Left lung (tissue), 10 donors: ENCODE measurements around the gene CTDSP2. TPM values are rescaled to one million over a fixed set of nuclear protein-coding genes. Genes with fewer than 3 reads are reported as not detected.

Experiments
- ATAC-seq: fragments of 200-7000 bp; cut with Tn5 transposase; one replicate; pipeline ENCODE4 v1.9.1; 2020; ENCODE audit warnings: moderate library complexity
- DNase-seq, 4 donors: peaks; one replicate each; pipeline ENCODE4 v3.0.0-alpha.2; 2013 to 2020
- H3K27ac ChIP-seq, 2 donors: fragments of 200-600 bp; sonication (generic) in 1 of 2; one replicate each; pipeline versions ENCODE4 v1.5.0 to v1.8.0; 2020 to 2021
- H3K27me3 ChIP-seq, 2 donors: fragments of 200-600 bp; sonication (generic) in 1 of 2; one replicate each; pipeline versions ENCODE4 v1.5.0 to v1.8.0; 2020 to 2021
- H3K36me3 ChIP-seq, 2 donors: fragments of 200-600 bp; sonication (generic) in 1 of 2; one replicate each; pipeline versions ENCODE4 v1.5.0 to v1.8.0; 2020 to 2021
- H3K4me1 ChIP-seq, 2 donors: fragments of 200-600 bp; one replicate each; pipeline ENCODE4 v1.8.0; 2021
- H3K4me3 ChIP-seq, 2 donors: fragments of 200-600 bp; sonication (generic) in 1 of 2; one replicate each; pipeline versions ENCODE4 v1.5.0 to v1.8.0; 2020 to 2021; ENCODE audit warnings: mild to moderate bottlenecking in 1 of 2
- H3K9me3 ChIP-seq, 2 donors: fragments of 200-600 bp; sonication (generic) in 1 of 2; one replicate each; pipeline versions ENCODE4 v1.5.0 to v1.8.0; 2020 to 2021
- intact Hi-C, 2 donors: fragments of 100-400 bp; cut with DNase I; formaldehyde crosslinking; loops; one replicate each; pipeline versions ENCODE4 v1.11.2 to v1.14.2; 2022
- polyA plus RNA-seq, 6 donors: library from polyadenylated mRNA; unstranded; fragments of 120-200 nt; gene quantifications; one replicate each; pipeline ENCODE4 v1.2.1, GENCODE V29; 2013; ENCODE audit not compliant: insufficient read length in 6 of 6
- total RNA-seq, 2 donors: library from RNA; stranded (reverse); fragmentation: NEBNext Ultra II Directional; extraction: Animal tissue kit (Norgen Biotek cat#: 25700); gene quantifications; one replicate each; pipeline ENCODE4 v1.2.1, GENCODE V29; 2021
- TF ChIP-seq, protein P1 (sequence below), 2 donors: fragments of 200-600 bp; sonication (generic) in 1 of 2; IDR thresholded peaks; one replicate each; pipeline versions ENCODE4 v1.5.0 to v1.8.0; 2021; ENCODE audit warnings: antibody characterized with exemption in 2 of 2
- donor health status: DM: no; HTN: yes; CAD: no.
- donor health status: DM: no; HTN: no; CAD: no.

Gene CTDSP2
- total and polyA plus RNA-seq, 8 donors = 179 to 321 (median 283) TPM

DNA sequence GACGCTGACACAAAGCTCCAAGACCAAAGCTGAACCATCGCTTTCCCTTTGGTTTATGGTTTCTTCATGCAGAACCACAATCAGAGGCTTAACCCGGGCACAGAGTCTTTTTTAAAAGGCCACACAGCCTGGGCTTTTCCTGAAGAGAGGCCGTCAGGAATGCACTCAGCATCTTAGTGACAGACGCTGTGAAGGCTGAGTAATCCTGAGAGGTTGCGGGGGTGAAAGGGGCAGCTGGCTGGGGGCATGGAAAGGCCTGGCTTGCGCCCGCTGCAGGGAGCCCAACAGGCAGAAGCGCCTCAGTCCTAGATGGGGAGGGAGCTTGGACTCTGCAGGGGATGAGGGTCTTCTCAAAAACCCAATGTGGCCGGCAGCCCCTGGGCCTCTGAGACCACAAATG, 13.6 kb downstream of the CTDSP2 start:
- intact Hi-C loops = loop anchor here in 1 of 2 donors (5.0 kb wide), 1 partner anchor 64 kb away; no protein-coding TSS in a partner anchor
- H3K4me3 ChIP-seq = no peak overlapping the region
- ATAC-seq = peak; percentile 44

DNA sequence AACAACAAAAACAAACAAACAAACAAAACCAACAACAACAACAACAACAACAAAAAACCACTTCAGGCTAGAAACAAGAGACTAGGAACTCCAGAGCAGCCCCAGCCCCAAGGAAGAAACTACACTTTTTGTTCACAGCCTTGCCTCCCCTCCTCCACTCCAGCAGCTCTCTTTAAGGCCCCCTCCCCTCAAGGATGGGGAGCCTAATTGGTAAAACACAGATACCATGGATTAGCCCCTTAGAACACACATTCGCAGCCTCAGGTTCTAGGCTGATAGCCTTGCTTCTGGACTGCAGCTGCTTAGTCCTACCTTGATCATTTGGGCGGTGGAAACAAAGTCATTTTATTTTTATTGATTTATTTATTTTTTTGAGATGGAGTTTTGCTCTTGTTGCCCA, 16.1 kb downstream of the CTDSP2 start:
- Histone ChIP-seq H3K4me1 (peaks cover 60 to 70% of the 10 kb centered on the region in 2 donors), H3K27me3 (no peaks in the 10 kb centered on the region), H3K27ac (peak overlapping the region; percentile 55 to 60), H3K9me3 (no peaks in the 10 kb centered on the region), H3K4me3 (no peak overlapping the region), H3K36me3 (peaks cover 18 to 41% of the 10 kb centered on the region in 2 donors)
- DNase-seq (no peak), ATAC-seq (no peak)
- TF ChIP-seq, protein P1, sequence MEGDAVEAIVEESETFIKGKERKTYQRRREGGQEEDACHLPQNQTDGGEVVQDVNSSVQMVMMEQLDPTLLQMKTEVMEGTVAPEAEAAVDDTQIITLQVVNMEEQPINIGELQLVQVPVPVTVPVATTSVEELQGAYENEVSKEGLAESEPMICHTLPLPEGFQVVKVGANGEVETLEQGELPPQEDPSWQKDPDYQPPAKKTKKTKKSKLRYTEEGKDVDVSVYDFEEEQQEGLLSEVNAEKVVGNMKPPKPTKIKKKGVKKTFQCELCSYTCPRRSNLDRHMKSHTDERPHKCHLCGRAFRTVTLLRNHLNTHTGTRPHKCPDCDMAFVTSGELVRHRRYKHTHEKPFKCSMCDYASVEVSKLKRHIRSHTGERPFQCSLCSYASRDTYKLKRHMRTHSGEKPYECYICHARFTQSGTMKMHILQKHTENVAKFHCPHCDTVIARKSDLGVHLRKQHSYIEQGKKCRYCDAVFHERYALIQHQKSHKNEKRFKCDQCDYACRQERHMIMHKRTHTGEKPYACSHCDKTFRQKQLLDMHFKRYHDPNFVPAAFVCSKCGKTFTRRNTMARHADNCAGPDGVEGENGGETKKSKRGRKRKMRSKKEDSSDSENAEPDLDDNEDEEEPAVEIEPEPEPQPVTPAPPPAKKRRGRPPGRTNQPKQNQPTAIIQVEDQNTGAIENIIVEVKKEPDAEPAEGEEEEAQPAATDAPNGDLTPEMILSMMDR (IDR thresholded peaks at IDR 0.05) = no peak
- intact Hi-C loops = loop anchor here in 1 of 2 donors (5.0 kb wide), 1 partner anchor 67 kb away; no protein-coding TSS in a partner anchor

More for the DNA sequence above, 13.6 kb downstream of the CTDSP2 start:
- Histone ChIP-seq H3K9me3 (no peaks in the 10 kb centered on the region), H3K27ac (peak overlapping the region; percentile 53 to 60), H3K36me3 (peaks cover 0 to 15% of the 10 kb centered on the region in 2 donors), H3K4me1 (peaks cover 86 to 96% of the 10 kb centered on the region in 2 donors), H3K27me3 (no peaks in the 10 kb centered on the region)
- DNase-seq = no peak
- TF ChIP-seq, protein P1 (IDR thresholded peaks at IDR 0.05) = no peak

DNA sequence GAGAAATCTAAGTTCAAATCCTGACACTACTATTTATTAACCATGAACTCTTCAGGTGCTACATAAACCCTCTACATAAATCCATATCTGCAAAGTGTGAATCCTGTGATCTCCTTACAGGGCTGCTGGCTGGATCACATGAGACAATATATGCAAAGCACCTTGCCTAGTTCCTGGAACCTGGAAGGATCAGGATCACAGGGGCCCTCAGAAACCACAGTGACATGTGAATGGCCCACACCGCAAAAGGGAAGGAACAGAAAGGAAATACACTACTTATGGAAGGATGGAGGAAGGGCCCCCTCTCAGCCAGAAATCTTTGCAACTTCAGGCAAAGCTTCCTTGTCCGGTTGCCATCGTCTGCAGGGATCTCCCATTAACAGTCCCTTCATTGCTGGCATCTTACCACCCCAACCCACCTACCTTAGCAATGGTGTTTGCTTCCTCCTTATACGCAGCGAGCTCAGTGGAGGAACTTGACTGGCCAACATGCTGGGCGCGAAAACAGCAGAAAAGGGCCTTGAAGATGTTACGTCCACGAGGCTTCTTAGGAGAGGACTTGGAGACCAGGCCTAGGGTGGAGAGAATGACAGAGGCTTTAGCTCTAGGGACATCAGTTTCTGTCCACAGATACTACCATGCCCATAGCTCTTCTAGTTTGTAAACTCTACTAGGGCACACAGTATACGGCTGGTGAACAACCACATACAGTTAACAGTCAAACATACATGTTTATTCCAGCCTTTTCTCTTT, 17.3 kb downstream of the CTDSP2 start:
- Histone ChIP-seq H3K27me3 (no peaks in the 10 kb centered on the region), H3K9me3 (no peaks in the 10 kb centered on the region), H3K36me3 (peaks cover 23 to 53% of the 10 kb centered on the region in 2 donors), H3K4me3 (no peak overlapping the region), H3K27ac (peak overlapping the region in 1 of 2 donors; percentile 60), H3K4me1 (peaks cover 48 to 58% of the 10 kb centered on the region in 2 donors)
- intact Hi-C loops = loop anchor here in 1 of 2 donors (10.0 kb wide), 1 partner anchor 66 kb away; no protein-coding TSS in a partner anchor
- ATAC-seq (no peak), DNase-seq (no peak)
- TF ChIP-seq, protein P1 (IDR thresholded peaks at IDR 0.05) = no peak

DNA sequence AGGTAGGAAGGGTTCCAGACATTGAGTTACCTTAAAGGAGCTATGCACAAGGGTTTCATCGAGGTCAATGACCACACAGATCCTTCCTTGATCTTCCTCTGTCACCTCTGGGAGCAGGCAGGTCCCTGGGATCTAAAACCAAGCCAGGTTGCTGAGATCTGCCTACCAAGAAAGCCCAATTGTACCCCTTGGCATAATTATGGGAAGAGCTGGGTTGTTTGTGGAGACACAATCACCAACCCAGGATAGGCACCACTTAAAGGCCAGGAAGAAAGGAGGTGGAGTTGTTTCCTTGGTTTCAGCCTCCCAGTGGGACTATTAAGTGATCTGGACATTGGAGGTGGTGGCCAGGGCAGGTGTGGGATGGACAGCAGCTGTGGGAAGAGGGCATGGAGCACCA, 19.6 kb downstream of the CTDSP2 start:
- intact Hi-C loops = loop anchor here in 1 of 2 donors (10.0 kb wide), 1 partner anchor 68 kb away; no protein-coding TSS in a partner anchor
- Histone ChIP-seq H3K4me3 (no peak overlapping the region), H3K4me1 (peaks cover 27 to 55% of the 10 kb centered on the region in 2 donors), H3K9me3 (no peaks in the 10 kb centered on the region), H3K27ac (peak overlapping the region in 1 of 2 donors; percentile 55), H3K27me3 (no peaks in the 10 kb centered on the region), H3K36me3 (peaks cover 26 to 75% of the 10 kb centered on the region in 2 donors)
- TF ChIP-seq, protein P1 (IDR thresholded peaks at IDR 0.05) = no peak
- no peak for ATAC-seq
- no peak for DNase-seq

DNA sequence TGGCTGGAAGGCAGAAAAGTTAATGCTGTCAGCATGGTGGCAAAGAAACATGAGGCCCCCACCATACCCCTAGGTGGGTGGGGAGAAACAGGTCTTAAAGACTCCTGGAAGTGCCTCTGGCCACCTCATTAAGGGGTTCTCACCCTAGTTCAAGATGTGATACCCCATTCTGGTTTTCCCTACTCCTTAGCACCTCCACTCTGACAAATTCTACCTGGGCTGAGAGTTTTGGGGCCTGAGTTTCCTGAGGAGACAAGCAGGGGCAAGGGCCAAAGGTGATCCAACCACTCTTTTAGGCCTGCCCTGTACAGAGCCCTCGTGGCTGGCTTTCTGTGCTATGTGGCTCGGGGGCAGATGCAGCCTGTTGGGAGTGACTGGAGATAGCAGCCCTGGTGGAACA, 20.1 kb downstream of the CTDSP2 start:
- Histone ChIP-seq H3K36me3 (peaks cover 26 to 81% of the 10 kb centered on the region in 2 donors), H3K27me3 (no peaks in the 10 kb centered on the region), H3K27ac (peak overlapping the region in 1 of 2 donors; percentile 55), H3K9me3 (no peaks in the 10 kb centered on the region), H3K4me3 (no peak overlapping the region), H3K4me1 (peaks cover 21 to 52% of the 10 kb centered on the region in 2 donors)
- no peak for ATAC-seq
- intact Hi-C loops = loop anchor here in 1 of 2 donors (10.0 kb wide), 1 partner anchor 68 kb away; no protein-coding TSS in a partner anchor
- DNase-seq = no peak
- TF ChIP-seq, protein P1 (IDR thresholded peaks at IDR 0.05) = no peak
